Neural progenitor cell (in vitro differentiated cells): ENCODE results near the gene UBAP1. TPM values are rescaled to one million over a fixed set of nuclear protein-coding genes. Genes with fewer than 3 reads are reported as not detected.
"Not testable (repeated sequence)": the region's sequence is repeated elsewhere in the genome, so short reads cannot be mapped to it uniquely, and the experiment has no call there.

Experiments used
- DNase-seq: peaks from one replicate; pipeline ENCODE4 v3.0.0-alpha.2; 2016; ENCODE audit warnings: low spot score
- H2AFZ ChIP-seq: fragments of 200-600 bp; sonication (generic); replicated peaks from 2 replicates; pipeline ENCODE4 v1.6.1; 2016; ENCODE audit warnings: antibody characterized with exemption
- H3F3A ChIP-seq: fragments of 200-600 bp; sonication (generic); 2 replicates; pipeline ENCODE4 v1.6.1; 2016; ENCODE audit warnings: antibody characterized with exemption, low read depth
- H3K27ac ChIP-seq: fragments of 200-600 bp; sonication (generic); 2 replicates; pipeline ENCODE4 v1.5.1; 2016; ENCODE audit warnings: mild to moderate bottlenecking
- H3K27me3 ChIP-seq: fragments of 200-600 bp; sonication (generic); 2 replicates; pipeline ENCODE4 v1.6.1; 2016; ENCODE audit warnings: mild to moderate bottlenecking, moderate library complexity
- H3K36me3 ChIP-seq: fragments of 200-600 bp; sonication (generic); 2 replicates; pipeline ENCODE4 v1.5.1; 2016
- H3K4me1 ChIP-seq: fragments of 200-600 bp; sonication (generic); 2 replicates; pipeline ENCODE4 v1.6.1; 2016; ENCODE audit warnings: mixed run types
- H3K4me2 ChIP-seq: fragments of 200-600 bp; sonication (generic); 2 replicates; pipeline ENCODE4 v1.6.1; 2016
- H3K4me3 ChIP-seq: fragments of 200-600 bp; sonication (generic); 2 replicates; pipeline ENCODE4 v1.5.1; 2016
- H3K79me2 ChIP-seq: fragments of 200-600 bp; sonication (generic); 2 replicates; pipeline ENCODE4 v1.6.1; 2016; ENCODE audit warnings: low read depth
- H3K9ac ChIP-seq: fragments of 200-600 bp; sonication (generic); 2 replicates; pipeline ENCODE4 v1.6.1; 2016
- H3K9me3 ChIP-seq: fragments of 200-600 bp; sonication (generic); 2 replicates; pipeline ENCODE4 v1.5.1; 2016; ENCODE audit warnings: low read depth
- H4K20me1 ChIP-seq: fragments of 200-600 bp; sonication (generic); 2 replicates; pipeline ENCODE4 v1.6.1; 2016; ENCODE audit warnings: low read depth
- H3K27ac Mint-ChIP-seq: 3 replicates; pipeline ENCODE4 v1.8.0; 2021; ENCODE audit warnings: mixed read lengths
- H3K27me3 Mint-ChIP-seq: 2 replicates; pipeline ENCODE4 v1.8.0; 2022; ENCODE audit warnings: low read depth, mild to moderate bottlenecking, inconsistent platforms, moderate library complexity, mixed read lengths; ENCODE audit not compliant: insufficient read depth
- H3K36me3 Mint-ChIP-seq: 3 replicates; pipeline ENCODE4 v1.8.0; 2021; ENCODE audit warnings: mixed read lengths
- H3K4me1 Mint-ChIP-seq: 3 replicates; pipeline ENCODE4 v1.8.0; 2021; ENCODE audit warnings: mixed read lengths
- H3K4me3 Mint-ChIP-seq: 3 replicates; pipeline ENCODE4 v1.8.0; 2021; ENCODE audit warnings: mild to moderate bottlenecking, moderate library complexity, mixed read lengths
- H3K9me3 Mint-ChIP-seq: 3 replicates; pipeline ENCODE4 v1.8.0; 2020; ENCODE audit warnings: mixed read lengths
- CTCF ChIP-seq: fragments of 200-600 bp; sonication (generic); IDR thresholded peaks from 2 replicates; pipeline ENCODE4 v1.5.1; 2017; ENCODE audit warnings: antibody characterized with exemption, mild to moderate bottlenecking
- EZH2 ChIP-seq: fragments of 200-600 bp; sonication (generic); IDR thresholded peaks from 2 replicates; pipeline ENCODE4 v1.6.1; 2017; ENCODE audit warnings: antibody characterized with exemption, mild to moderate bottlenecking, moderate library complexity
- EZH2phosphoT487 ChIP-seq: fragments of 200-600 bp; sonication (generic); IDR thresholded peaks from 2 replicates; pipeline ENCODE4 v1.6.1; 2017; ENCODE audit warnings: antibody characterized with exemption
- total RNA-seq: library from RNA; depleted of rRNA; stranded (reverse); fragments of >200 nt; gene quantifications from 2 replicates; pipeline ENCODE4 v1.2.3, GENCODE V29; 2015; ENCODE audit warnings: low replicate concordance

Gene UBAP1
- total RNA-seq, 1 donor from 2014 or later: 21.7 TPM

GRCh38 chr9:34267660-34268059 lies 88.8 kb downstream of the UBAP1 start:
- H3K27me3 ChIP-seq: no peaks in the 10 kb centered on the region
- DNase-seq: no peak
- no peaks in the 10 kb centered on the region for H4K20me1 ChIP-seq
- no peaks in the 10 kb centered on the region for H3K27me3 Mint-ChIP-seq
- no peaks in the 10 kb centered on the region for H3F3A ChIP-seq
- no peaks in the 10 kb centered on the region for H3K9me3 Mint-ChIP-seq
- peaks cover 10% of the 10 kb centered on the region for H3K36me3 Mint-ChIP-seq
- no peaks in the 10 kb centered on the region for H3K36me3 ChIP-seq
- H3K27ac Mint-ChIP-seq: no peak overlapping the region
- no peak overlapping the region for H3K9ac ChIP-seq
- peaks cover 11% of the 10 kb centered on the region for H3K4me1 ChIP-seq
- no peaks in the 10 kb centered on the region for H3K9me3 ChIP-seq
- no peak overlapping the region for H3K4me3 Mint-ChIP-seq
- H3K4me3 ChIP-seq: no peak overlapping the region
- H2AFZ ChIP-seq: no peak overlapping the region
- no peak overlapping the region for H3K4me2 ChIP-seq
- peaks cover 11% of the 10 kb centered on the region for H3K4me1 Mint-ChIP-seq
- no peak overlapping the region for H3K27ac ChIP-seq
- H3K79me2 ChIP-seq: no peaks in the 10 kb centered on the region
- no peak for TF ChIP-seq CTCF
- no peak for TF ChIP-seq EZH2
- TF ChIP-seq EZH2phosphoT487: no peak

DNA sequence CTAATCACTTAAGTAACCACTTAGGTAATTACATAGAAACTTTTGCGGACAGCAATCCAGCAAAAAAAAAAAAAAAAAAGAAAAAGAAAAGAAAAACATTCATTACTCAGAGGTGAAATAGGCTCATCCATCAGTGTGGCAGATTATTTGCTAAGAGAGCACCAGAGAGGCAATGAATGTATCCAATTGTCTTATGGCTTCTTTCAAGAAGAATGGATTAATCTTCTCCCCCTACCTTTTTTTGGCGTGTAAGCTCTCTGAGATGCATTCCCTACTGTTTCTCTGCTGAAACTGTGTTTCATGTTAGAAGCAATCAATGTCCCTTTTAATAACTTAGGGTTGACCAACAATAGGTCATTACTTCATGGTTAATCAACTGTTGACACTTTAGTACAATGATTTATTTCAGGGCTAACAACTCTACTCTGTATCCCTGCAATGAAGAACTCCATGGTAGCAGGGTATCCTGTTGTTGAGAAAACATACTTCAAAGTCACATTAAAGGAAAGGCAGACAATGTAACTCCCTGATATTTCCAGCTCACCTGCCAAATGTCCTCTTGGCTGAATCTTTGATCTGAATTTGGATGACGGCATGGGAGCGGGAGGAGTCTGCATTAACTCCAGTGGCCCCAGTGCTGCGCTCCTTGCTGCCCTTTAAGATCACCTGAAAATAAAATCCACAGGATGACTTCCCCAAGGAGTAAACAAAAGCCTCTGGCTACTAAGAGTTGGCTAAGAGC lies 92.6 kb downstream of the UBAP1 start:
- Mint-ChIP-seq H3K4me1 (peaks cover 11% of the 10 kb centered on the region), H3K27me3 (no peaks in the 10 kb centered on the region), H3K36me3 (peaks cover 9% of the 10 kb centered on the region), H3K9me3 (no peaks in the 10 kb centered on the region), H3K27ac (peak overlapping the region; percentile 25), H3K4me3 (no peak overlapping the region)
- Histone ChIP-seq H3K27ac (no peak overlapping the region), H2AFZ (no peak overlapping the region), H3K4me2 (no peak overlapping the region), H3F3A (no peaks in the 10 kb centered on the region), H4K20me1 (no peaks in the 10 kb centered on the region), H3K4me1 (peaks cover 11% of the 10 kb centered on the region), H3K36me3 (no peaks in the 10 kb centered on the region), H3K4me3 (no peak overlapping the region), H3K27me3 (no peaks in the 10 kb centered on the region), H3K9me3 (no peaks in the 10 kb centered on the region), H3K79me2 (no peaks in the 10 kb centered on the region), H3K9ac (no peak overlapping the region)
- no peak for TF ChIP-seq EZH2
- TF ChIP-seq CTCF: no peak
- no peak for TF ChIP-seq EZH2phosphoT487
- no peak for DNase-seq

DNA sequence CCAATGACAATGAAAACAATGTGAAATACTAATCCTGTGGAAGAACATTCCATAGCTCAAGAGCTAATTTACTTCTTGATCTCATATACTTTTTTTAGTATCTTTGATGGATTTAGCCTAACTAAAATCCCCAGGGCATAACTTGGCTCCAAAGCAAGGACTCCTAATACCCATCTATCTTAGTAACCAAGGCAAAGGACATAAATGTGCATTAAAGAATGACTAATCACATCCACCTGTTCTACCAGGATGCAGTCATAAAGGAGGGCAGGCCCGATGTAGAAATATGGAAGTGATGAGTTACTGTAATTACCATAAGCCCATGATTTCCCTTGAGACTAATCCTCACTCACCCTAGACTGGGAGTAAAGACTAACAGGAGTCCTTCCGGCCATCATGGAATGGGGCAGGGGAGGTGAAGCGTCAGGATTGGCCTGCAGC lies 93.3 kb downstream of the UBAP1 start:
- DNase-seq: no peak
- H2AFZ ChIP-seq: no peak overlapping the region
- no peak overlapping the region for H3K4me3 Mint-ChIP-seq
- H3K9me3 ChIP-seq: no peaks in the 10 kb centered on the region
- no peaks in the 10 kb centered on the region for H3K36me3 ChIP-seq
- no peak overlapping the region for H3K27ac Mint-ChIP-seq
- TF ChIP-seq EZH2: no peak
- no peak for TF ChIP-seq CTCF
- no peak for TF ChIP-seq EZH2phosphoT487
- H3K4me1 ChIP-seq: peaks cover 11% of the 10 kb centered on the region
- no peaks in the 10 kb centered on the region for H3K9me3 Mint-ChIP-seq
- no peaks in the 10 kb centered on the region for H3F3A ChIP-seq
- H3K4me2 ChIP-seq: no peak overlapping the region
- peaks cover 10% of the 10 kb centered on the region for H3K36me3 Mint-ChIP-seq
- no peaks in the 10 kb centered on the region for H3K27me3 Mint-ChIP-seq
- no peak overlapping the region for H3K27ac ChIP-seq
- H3K27me3 ChIP-seq: no peaks in the 10 kb centered on the region
- H3K4me1 Mint-ChIP-seq: peaks cover 11% of the 10 kb centered on the region
- no peaks in the 10 kb centered on the region for H3K79me2 ChIP-seq
- H3K4me3 ChIP-seq: no peak overlapping the region
- no peaks in the 10 kb centered on the region for H4K20me1 ChIP-seq
- no peak overlapping the region for H3K9ac ChIP-seq

GRCh38 chr9:34273588-34273987 lies 94.7 kb downstream of the UBAP1 start:
- H3K4me1 Mint-ChIP-seq: peaks cover 11% of the 10 kb centered on the region
- not testable (repeated sequence) for H3K9ac ChIP-seq, H3K27me3 Mint-ChIP-seq, H3K27ac Mint-ChIP-seq, H3K9me3 ChIP-seq, H4K20me1 ChIP-seq, H3K36me3 Mint-ChIP-seq, H3K79me2 ChIP-seq, H2AFZ ChIP-seq, H3F3A ChIP-seq, DNase-seq, H3K27ac ChIP-seq, H3K27me3 ChIP-seq, H3K4me3 Mint-ChIP-seq, H3K9me3 Mint-ChIP-seq, H3K36me3 ChIP-seq, H3K4me3 ChIP-seq, H3K4me2 ChIP-seq
- H3K4me1 ChIP-seq: peaks cover 11% of the 10 kb centered on the region
